Epithelial cell of esophagus (primary cell): ENCODE measurements around the gene AOAH.

Source experiments
- DNase-seq: peaks from one replicate; pipeline ENCODE4 v3.0.0; 2010; ENCODE audit warnings: low read depth
- H3K4me3 ChIP-seq: 2 replicates; pipeline ENCODE4 v1.5.1; 2011; ENCODE audit warnings: mild to moderate bottlenecking, low read length, control low read depth
- TF ChIP-seq, protein P1 (sequence below): IDR thresholded peaks from 2 replicates; pipeline ENCODE4 v1.5.1; 2011; ENCODE audit warnings: low read depth, mild to moderate bottlenecking, low read length, control low read depth, inconsistent platforms; ENCODE audit not compliant: insufficient read depth; ENCODE audit errors: missing control alignments

AOAH gene

GRCh38 chr7:36749282-36749960 is 25.1 kb upstream of the AOAH start:
- TF ChIP-seq, protein P1, sequence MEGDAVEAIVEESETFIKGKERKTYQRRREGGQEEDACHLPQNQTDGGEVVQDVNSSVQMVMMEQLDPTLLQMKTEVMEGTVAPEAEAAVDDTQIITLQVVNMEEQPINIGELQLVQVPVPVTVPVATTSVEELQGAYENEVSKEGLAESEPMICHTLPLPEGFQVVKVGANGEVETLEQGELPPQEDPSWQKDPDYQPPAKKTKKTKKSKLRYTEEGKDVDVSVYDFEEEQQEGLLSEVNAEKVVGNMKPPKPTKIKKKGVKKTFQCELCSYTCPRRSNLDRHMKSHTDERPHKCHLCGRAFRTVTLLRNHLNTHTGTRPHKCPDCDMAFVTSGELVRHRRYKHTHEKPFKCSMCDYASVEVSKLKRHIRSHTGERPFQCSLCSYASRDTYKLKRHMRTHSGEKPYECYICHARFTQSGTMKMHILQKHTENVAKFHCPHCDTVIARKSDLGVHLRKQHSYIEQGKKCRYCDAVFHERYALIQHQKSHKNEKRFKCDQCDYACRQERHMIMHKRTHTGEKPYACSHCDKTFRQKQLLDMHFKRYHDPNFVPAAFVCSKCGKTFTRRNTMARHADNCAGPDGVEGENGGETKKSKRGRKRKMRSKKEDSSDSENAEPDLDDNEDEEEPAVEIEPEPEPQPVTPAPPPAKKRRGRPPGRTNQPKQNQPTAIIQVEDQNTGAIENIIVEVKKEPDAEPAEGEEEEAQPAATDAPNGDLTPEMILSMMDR: no peak
- H3K4me3 ChIP-seq: no peak overlapping the region
- DNase-seq: peak; percentile 47

DNA sequence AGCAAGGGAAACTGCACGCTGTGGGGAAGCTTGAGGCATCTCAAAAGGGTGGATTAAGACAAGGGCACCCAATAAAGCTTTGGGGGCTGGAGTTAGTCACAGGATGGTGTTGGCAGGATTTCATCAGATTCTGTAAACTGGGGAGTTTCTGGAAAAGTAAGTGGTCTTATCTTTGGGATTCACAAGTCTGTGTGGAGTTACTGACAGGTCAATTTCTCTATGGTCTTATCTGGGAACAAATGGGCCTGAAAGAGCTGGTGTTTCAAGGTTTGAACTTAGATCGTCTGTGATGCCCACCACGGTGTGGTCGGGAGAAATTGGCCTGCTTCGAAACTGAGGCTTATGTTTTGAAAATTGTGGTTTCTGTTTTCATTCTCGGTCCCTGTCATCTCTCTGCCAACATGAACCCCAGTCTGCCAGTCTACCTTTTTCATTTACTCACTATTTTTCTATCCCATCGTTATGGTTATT is 23.8 kb upstream of the AOAH start:
- DNase-seq: no peak
- no peak overlapping the region for H3K4me3 ChIP-seq

GRCh38 chr7:36747280-36748016 is 23.2 kb upstream of the AOAH start:
- peak; percentile 16 for DNase-seq
- no peak overlapping the region for H3K4me3 ChIP-seq
- TF ChIP-seq, protein P1: no peak

More for the DNA sequence above, 23.8 kb upstream of the AOAH start:
- TF ChIP-seq, protein P1: no peak

GRCh38 chr7:36746347-36746746 is 22.1 kb upstream of the AOAH start:
- H3K4me3 ChIP-seq: no peak overlapping the region
- no peak for DNase-seq
- TF ChIP-seq, protein P1: no peak

DNA sequence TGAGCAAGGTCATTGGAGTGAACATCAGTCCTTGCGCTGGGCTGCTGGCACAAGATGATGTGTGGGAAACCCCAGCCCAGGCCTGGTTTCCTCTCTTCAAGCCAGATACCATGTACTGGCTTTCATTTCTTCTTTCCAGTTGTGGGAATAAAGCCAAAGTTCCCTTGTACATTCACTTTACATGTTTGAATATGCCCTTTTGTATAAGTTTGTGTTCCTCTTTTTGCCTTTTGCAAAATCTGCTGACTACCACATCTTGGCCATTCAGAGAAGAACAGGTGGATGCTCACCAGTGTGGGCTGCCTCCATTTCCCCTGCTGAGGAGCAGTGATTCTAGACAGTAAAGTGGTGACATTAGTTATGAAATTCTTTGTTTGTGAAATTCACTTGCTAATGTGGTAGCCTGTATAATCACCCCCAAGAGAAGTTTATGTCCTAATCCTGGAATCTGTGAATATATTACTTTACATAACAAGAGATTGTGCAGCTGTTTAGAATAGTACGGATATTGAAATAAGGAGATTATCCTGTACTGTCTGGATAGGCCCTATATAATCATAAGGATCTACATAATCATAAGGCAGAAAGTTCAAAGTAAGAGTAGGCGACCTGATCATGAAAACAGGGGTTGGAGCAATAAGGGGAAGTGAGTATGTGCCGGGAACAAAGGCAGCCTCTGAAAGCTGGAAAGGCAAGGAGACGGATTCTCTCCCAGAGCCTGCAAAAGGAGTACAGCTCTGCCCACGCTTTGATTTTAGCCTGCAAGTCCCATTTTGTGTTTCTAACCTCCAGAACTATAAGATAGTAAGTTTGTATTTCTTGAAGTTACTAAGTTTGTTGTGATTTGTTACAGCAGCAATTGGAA is 18.8 kb upstream of the AOAH start:
- TF ChIP-seq, protein P1: no peak
- H3K4me3 ChIP-seq: no peak overlapping the region
- no peak for DNase-seq

- no peak for DNase-seq
- TF ChIP-seq, protein P1: no peak
- no peak overlapping the region for H3K4me3 ChIP-seq
These were observed 17.6 kb upstream of the AOAH start for GRCh38 chr7:36741866-36742265.
